ENCODE measurements around the gene KSR2.

- TF ChIP-seq CTCF (IDR thresholded peaks at IDR 0.05) (no peak), POLR2A (IDR thresholded peaks at IDR 0.05) (no peak)
Observed at GRCh38 chr12:117408161-117408791, 560.5 kb downstream of the KSR2 start.

Data from testis (tissue), 2 donors.